NB4 (cell line): ENCODE results near the gene RGS9.

ENCODE experiments used
- MYC ChIP-seq: IDR thresholded peaks from 2 replicates; pipeline ENCODE4 v1.6.1; 2011; ENCODE audit warnings: low read depth, low read length
- POLR2A ChIP-seq: IDR thresholded peaks from 2 replicates; pipeline ENCODE4 v1.6.1; 2011; ENCODE audit warnings: mild to moderate bottlenecking; ENCODE audit not compliant: insufficient read length; ENCODE audit errors: extremely low read depth
- TF ChIP-seq, protein P1 (sequence below): IDR thresholded peaks from one replicate; pipeline ENCODE4 v1.5.1; 2012; ENCODE audit warnings: low read depth, low read length

- no peak for TF ChIP-seq POLR2A
- TF ChIP-seq, protein P1, sequence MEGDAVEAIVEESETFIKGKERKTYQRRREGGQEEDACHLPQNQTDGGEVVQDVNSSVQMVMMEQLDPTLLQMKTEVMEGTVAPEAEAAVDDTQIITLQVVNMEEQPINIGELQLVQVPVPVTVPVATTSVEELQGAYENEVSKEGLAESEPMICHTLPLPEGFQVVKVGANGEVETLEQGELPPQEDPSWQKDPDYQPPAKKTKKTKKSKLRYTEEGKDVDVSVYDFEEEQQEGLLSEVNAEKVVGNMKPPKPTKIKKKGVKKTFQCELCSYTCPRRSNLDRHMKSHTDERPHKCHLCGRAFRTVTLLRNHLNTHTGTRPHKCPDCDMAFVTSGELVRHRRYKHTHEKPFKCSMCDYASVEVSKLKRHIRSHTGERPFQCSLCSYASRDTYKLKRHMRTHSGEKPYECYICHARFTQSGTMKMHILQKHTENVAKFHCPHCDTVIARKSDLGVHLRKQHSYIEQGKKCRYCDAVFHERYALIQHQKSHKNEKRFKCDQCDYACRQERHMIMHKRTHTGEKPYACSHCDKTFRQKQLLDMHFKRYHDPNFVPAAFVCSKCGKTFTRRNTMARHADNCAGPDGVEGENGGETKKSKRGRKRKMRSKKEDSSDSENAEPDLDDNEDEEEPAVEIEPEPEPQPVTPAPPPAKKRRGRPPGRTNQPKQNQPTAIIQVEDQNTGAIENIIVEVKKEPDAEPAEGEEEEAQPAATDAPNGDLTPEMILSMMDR = no peak
- TF ChIP-seq MYC = no peak
Observed at GRCh38 chr17:65121368-65121767, 15.8 kb upstream of the RGS9 start.
